Measurements from ENCODE around the gene MRPL20. TPM values are rescaled to one million over a fixed set of nuclear protein-coding genes. Genes with fewer than 3 reads are reported as not detected.

The MRPL20 gene
- total RNA-seq, 2 donors from 2014 or later, result 82.9 to 115 TPM

GRCh38 chr1:1439546-1440261 is 32.6 kb upstream of the MRPL20 start:
- no peaks in the 10 kb centered on the region for H3K9me3 Mint-ChIP-seq
- DNase-seq (ENCODE audit: low spot score in 2 of 2) (no peak), ATAC-seq (no peak)
- H3K27ac Mint-ChIP-seq, result no peak overlapping the region
- H3K36me3 Mint-ChIP-seq, result no peaks in the 10 kb centered on the region

GRCh38 chr1:1438531-1439381 is 31.7 kb upstream of the MRPL20 start:
- ATAC-seq (no peak), DNase-seq (ENCODE audit: low spot score in 2 of 2) (no peak)
- H3K9me3 Mint-ChIP-seq, result no peaks in the 10 kb centered on the region
- H3K27ac Mint-ChIP-seq, result no peak overlapping the region
- H3K36me3 Mint-ChIP-seq, result no peaks in the 10 kb centered on the region

- ATAC-seq (no peak), DNase-seq (ENCODE audit: low spot score in 2 of 2) (no peak)
- Mint-ChIP-seq H3K9me3 (no peaks in the 10 kb centered on the region), H3K36me3 (no peaks in the 10 kb centered on the region), H3K27ac (no peak overlapping the region)
These were observed 30.8 kb upstream of the MRPL20 start for GRCh38 chr1:1437904-1438376.

DNA sequence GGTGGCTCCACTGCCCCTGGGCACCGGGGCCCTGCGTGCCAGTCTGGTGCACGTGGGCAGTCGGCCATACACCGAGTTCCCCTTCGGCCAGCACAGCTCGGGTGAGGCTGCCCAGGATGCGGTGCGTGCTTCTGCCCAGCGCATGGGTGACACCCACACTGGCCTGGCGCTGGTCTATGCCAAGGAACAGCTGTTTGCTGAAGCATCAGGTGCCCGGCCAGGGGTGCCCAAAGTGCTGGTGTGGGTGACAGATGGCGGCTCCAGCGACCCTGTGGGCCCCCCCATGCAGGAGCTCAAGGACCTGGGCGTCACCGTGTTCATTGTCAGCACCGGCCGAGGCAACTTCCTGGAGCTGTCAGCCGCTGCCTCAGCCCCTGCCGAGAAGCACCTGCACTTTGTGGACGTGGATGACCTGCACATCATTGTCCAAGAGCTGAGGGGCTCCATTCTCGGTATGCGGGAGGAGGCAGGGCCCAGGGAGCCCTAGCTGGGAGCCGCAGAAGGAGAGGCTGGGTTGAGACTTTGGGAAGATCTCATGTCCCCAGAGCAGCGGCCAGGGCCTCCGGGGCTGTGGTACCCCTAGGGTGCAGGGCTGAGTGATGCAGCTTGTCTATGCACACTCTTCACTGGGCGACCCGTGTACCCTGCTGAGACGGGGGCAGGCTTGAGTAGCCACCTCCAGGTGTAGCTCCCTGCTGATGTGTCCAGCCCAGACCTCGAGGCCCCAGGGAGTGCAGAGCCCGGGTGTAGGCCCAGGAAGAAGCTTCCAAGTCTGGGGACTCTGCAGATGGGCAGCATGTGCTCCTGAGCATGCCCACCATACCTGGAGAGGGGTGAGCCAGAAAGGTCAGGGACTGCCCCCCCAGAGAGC is 30.2 kb upstream of the MRPL20 start:
- Mint-ChIP-seq H3K36me3 (no peaks in the 10 kb centered on the region), H3K27ac (no peak overlapping the region), H3K9me3 (no peaks in the 10 kb centered on the region)
- no peak for ATAC-seq
- no peak for DNase-seq (ENCODE audit: low spot score in 2 of 2)

- DNase-seq (ENCODE audit: low spot score in 2 of 2), result no peak
- Mint-ChIP-seq H3K9me3 (no peaks in the 10 kb centered on the region), H3K27ac (no peak overlapping the region), H3K36me3 (no peaks in the 10 kb centered on the region)
- ATAC-seq, result no peak
These were observed 29.5 kb upstream of the MRPL20 start for GRCh38 chr1:1436630-1437032.

DNA sequence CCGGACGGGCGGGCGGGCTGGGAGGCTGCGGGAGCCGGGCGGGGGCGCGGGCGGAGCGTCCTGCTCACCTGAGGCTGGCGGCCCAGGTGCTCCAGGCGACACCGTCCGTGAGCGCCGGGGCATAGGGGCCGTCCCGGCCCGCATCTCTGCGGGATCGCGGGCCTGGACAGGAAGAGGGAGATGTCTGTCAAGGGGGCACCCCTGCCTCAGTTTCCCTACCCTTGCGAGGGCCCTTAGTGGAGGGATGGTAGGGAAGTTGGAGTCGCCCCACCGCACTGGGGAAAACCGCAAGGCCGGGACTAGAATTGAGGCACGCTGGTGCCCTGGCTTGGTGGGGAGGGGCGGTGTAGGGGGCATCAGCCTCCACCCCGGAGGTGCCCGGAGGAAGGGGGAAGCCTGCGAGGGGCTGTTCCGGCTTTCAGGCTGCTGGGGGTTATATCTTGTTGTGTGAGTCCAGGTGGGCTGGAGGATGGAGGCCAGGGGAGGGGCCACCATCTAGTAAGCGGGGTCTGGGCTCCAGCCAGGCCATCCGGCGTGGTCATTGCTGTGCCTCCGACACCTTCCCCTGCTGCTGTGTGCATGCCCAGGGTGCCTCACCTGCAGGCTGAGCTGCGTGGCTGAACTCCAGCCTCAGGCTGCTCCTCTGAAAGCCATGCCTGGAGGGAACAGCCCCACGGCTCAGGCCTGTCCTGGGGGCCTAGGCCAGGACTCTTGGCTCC is 29.0 kb upstream of the MRPL20 start:
- ATAC-seq (no peak), DNase-seq (ENCODE audit: low spot score in 2 of 2) (no peak)
- Mint-ChIP-seq H3K9me3 (no peaks in the 10 kb centered on the region), H3K36me3 (no peaks in the 10 kb centered on the region), H3K27ac (no peak overlapping the region)

DNA sequence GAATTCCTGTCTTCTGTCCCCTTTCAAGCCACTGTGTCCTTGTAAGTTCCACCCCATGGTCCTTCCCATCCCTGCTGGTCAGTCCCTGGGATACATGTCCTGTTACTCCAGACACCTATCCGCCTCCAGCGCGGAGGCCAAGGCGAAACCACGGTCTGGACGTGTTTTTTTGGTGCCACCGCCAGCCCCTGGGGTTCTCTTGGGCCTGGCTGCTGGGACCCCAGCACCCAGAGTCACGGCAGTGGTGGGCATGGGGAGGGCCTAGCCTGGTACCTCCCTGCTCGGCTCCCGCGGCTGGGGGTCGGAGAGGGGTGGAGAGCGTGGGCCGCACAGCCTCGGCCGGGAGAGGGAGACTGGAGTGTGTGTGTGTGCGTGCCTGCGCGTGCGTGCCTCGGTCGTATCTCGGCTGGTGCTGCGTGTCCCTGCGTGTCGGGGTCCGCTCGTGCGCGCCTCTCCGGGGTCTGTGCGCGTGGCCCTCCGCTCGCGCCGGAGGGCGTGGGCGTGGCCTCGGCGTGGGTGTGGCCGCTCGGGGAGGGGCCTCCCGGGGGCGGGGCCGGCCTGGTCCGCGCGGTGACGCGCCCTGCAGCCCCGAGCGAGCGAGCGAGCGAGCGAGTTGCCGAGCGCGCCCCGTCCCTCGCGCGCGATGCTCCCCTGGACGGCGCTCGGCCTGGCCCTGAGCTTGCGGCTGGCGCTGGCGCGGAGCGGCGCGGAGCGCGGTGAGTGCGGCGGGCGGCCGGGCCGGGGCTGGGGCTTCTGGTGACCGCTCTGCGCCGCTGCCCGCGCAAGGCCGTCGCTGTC is 28.2 kb upstream of the MRPL20 start, which contains the start of gene VWA1:
Gene VWA1 (plus strand): TSS at position 585 of the 798 bp plus-strand sequence. CDS start 59 bp downstream, at position 644.
- no peaks in the 10 kb centered on the region for H3K9me3 Mint-ChIP-seq

DNA sequence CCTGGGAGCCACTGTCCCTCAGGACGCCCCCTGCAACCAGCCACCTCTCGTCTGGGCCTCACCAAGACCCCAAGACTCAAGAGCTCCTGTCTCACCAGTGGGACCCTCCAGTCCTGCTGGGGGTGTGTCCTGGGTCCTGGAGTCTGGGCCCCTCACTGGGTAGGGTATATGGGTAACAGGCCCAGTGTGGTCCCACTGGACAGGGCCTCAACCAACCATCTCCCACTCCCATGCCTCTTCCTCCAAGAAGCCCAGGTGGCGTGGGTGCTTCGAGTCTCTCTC is 27.7 kb upstream of the MRPL20 start:
- no peak for ATAC-seq
- Mint-ChIP-seq H3K9me3 (no peaks in the 10 kb centered on the region), H3K36me3 (no peaks in the 10 kb centered on the region), H3K27ac (no peak overlapping the region)
- no peak for DNase-seq (ENCODE audit: low spot score in 2 of 2)

More for the DNA sequence above, 28.2 kb upstream of the MRPL20 start, which contains the start of gene VWA1:
- ATAC-seq, result peak; percentile 33 to 80
- Mint-ChIP-seq H3K27ac (no peak within 1 kb of the TSS), H3K36me3 (no peaks in the 10 kb centered on the region)
- DNase-seq (ENCODE audit: low spot score in 2 of 2), result peak in 1 of 2 donors; percentile 89

GRCh38 chr1:1434131-1434823 is 27.2 kb upstream of the MRPL20 start:
- no peak overlapping the region for H3K27ac Mint-ChIP-seq
- no peaks in the 10 kb centered on the region for H3K9me3 Mint-ChIP-seq
- no peaks in the 10 kb centered on the region for H3K36me3 Mint-ChIP-seq
- no peak for DNase-seq (ENCODE audit: low spot score in 2 of 2)
- ATAC-seq, result peak; percentile 4 to 8

DNA sequence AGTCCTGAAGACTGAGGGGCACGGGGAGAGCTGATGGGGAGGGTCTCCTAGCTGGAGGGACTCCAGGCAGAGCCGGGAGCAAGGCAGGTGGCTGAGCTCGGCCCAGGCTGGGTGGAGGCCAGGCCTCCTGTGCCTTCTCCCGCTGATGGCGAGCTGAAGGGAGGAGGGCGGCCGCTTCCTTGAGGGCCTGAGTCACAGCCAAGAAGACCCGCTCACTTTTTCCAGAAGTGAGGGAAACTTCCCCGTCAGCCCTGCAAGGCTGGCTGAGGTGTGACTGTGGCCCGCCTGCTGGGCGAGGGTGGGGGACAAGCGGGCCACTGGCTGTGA is 26.7 kb upstream of the MRPL20 start:
- H3K27ac Mint-ChIP-seq, result no peak overlapping the region
- peak; percentile 75 to 89 for ATAC-seq
- peak in 1 of 2 donors; percentile 56 for DNase-seq (ENCODE audit: low spot score in 2 of 2)
- H3K9me3 Mint-ChIP-seq, result no peaks in the 10 kb centered on the region
- no peaks in the 10 kb centered on the region for H3K36me3 Mint-ChIP-seq

DNA sequence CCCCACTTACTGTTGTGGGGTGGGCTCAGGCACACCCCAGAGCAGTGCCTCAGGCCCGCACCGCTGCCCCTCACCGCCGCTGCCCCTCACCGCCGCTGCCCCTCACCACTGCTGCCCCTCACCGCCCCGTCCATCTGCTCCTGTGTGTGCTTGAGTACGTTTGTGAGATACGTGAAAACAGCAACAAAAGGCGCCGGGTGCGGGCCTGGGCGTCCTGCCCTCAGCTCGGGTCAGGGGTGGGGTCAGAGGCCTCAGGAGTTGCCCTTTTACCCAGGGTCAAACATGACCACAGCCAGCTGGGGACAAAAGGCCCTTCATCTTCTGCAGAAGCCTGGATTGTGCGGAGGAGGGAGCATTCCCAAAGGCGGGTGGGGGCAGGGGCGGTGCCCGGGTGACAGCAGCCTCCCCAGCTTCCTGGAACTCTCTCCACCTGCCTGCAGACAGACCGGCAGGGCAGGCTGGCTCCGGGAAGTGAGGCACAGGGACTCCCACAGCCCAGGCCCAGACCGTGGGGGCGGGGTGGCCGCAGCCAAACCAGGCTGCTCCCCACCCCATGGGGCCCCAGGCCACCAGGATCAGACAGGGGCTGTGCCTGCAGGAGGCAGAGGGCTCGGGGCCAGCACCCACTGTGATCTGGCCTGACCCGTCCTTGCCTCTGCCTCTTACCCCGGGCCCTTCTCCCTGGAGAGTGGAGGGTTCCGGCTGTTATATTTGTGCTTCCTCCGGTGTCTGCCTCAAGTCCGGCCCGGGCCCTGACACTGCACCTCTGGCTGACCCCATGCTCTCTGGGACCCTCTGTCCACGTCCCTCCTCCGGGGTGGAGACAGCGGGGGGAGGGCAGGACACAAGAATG is 26.1 kb upstream of the MRPL20 start:
- DNase-seq (ENCODE audit: low spot score in 2 of 2), result no peak
- Mint-ChIP-seq H3K27ac (no peak overlapping the region), H3K36me3 (no peaks in the 10 kb centered on the region), H3K9me3 (no peaks in the 10 kb centered on the region)
- ATAC-seq, result peak in 1 of 2 donors; percentile 18

GRCh38 chr1:1432274-1432950 is 25.3 kb upstream of the MRPL20 start:
- Mint-ChIP-seq H3K27ac (no peak overlapping the region), H3K36me3 (no peaks in the 10 kb centered on the region), H3K9me3 (no peaks in the 10 kb centered on the region)
- ATAC-seq (no peak), DNase-seq (ENCODE audit: low spot score in 2 of 2) (no peak)

DNA sequence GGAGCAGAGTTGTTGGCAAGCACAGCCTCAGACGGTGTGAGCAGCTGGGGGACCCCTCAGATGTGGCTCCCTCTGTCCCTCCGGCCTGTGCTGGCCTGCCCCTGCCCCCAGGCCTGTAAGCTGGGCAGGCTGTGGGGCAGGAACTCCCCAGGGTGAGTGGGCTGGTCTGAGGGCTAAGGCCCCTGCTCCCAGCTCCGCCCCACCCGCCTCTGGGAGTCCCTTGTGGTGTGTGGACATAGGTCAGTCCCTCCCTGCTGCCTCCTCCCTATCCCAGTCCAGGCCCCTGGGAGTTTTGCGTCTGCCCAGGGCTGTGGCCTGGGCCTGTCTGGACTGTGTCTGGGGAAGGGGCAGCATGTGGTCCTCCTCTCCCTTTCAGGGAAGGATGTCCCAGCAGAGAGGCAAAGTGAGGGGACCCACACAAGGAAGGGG is 24.8 kb upstream of the MRPL20 start:
- Mint-ChIP-seq H3K9me3 (no peaks in the 10 kb centered on the region), H3K27ac (no peak overlapping the region), H3K36me3 (no peaks in the 10 kb centered on the region)
- ATAC-seq (no peak), DNase-seq (ENCODE audit: low spot score in 2 of 2) (no peak)

Data from activated naive CD4-positive, alpha-beta T cell treated with anti-CD3 and anti-CD28 coated beads, Interleukin-2, amount 50 U/mL, for 72 hours (primary cell).